ENCODE measurements around the gene ABHD8.

DNA sequence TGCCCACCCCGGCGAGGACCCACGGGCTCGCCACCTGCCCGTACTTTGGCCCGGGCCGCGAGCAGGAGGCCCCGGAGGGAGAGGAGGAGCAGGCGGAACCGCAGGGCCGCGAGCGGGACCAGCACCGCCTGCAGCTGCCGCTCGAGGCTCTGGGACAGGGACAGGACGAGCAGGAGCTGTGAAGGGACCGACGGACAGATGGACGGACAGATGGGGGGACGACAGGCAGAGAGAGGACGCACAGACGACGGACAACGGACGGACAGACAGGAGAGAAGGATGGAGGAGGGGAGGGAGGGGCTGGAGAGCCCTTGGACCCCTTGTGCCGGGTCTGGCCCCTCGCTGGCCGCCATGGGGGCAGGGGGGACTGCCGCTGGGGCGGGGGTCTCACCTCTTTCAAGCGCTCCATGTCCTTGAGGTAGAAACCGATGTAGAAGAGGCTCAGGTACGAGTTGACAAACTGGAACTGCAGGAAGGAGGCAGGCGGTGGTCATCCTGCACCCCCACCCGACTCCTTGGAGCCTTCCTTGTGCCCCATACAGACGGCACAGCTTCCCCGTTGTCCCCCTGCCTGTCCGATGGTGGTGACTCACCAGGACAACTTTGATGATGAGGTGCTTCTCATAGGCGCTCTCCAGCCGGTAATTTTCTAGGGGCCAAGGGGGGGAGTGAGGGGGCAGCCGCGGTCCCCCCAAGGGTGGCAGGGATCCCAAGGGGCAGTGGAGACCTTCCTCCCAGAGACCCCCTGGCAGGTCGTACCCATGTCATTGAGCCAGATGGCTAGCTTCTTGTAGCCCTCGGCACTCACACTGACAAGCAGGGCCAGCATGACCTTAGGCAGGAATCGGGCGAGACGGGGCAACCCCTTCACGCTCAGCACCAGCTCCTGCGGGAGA, 26.4 kb upstream of the ABHD8 start:
- no peak for TF ChIP-seq EZH2 (IDR thresholded peaks at IDR 0.05; ENCODE audit: insufficient read depth, poor library complexity, severe bottlenecking)
- TF ChIP-seq EZH2phosphoT487 (IDR thresholded peaks at IDR 0.05; ENCODE audit: insufficient read depth, low read depth) = no peak

Data from GM23248 (cell line).